HG03103 (cell line): ENCODE data around the gene QRSL1.
A peak's percentile ranks its signal among the peaks of the same experiment; 100 is the strongest.
"Not testable (repeated sequence)": the region's sequence is repeated elsewhere in the genome, so short reads cannot be mapped to it uniquely, and the experiment has no call there.

Source experiments
- ATAC-seq: cut with Tn5 transposase; IDR thresholded peaks from one replicate; pipeline ENCODE4 v1.9.1; 2021; ENCODE audit warnings: low read depth; ENCODE audit not compliant: unreplicated experiment

QRSL1 gene

GRCh38 chr6:106674541-106675229 lies 45.3 kb downstream of the QRSL1 start:
- no peak for ATAC-seq

- ATAC-seq = no peak
Measured at GRCh38 chr6:106677282-106677681, 47.9 kb downstream of the QRSL1 start.

- ATAC-seq = no peak
Measured at GRCh38 chr6:106684011-106684410, 54.6 kb downstream of the QRSL1 start.

- ATAC-seq = no peak
Measured at GRCh38 chr6:106685833-106686232, 56.5 kb downstream of the QRSL1 start.

GRCh38 chr6:106688177-106688951 lies 59.0 kb downstream of the QRSL1 start:
- no peak for ATAC-seq

- no peak for ATAC-seq
Measured at GRCh38 chr6:106692112-106692818, 62.9 kb downstream of the QRSL1 start.

GRCh38 chr6:106692819-106693208 lies 63.4 kb downstream of the QRSL1 start:
- no peak for ATAC-seq

- ATAC-seq = no peak
Measured at GRCh38 chr6:106693418-106693817, 64.0 kb downstream of the QRSL1 start.

- no peak for ATAC-seq
Measured at GRCh38 chr6:106694343-106694742, 65.0 kb downstream of the QRSL1 start.

GRCh38 chr6:106700581-106700980 lies 71.2 kb downstream of the QRSL1 start:
- ATAC-seq = no peak

- ATAC-seq = not testable (repeated sequence)
Measured at GRCh38 chr6:106701201-106701600, 71.8 kb downstream of the QRSL1 start.

GRCh38 chr6:106702046-106702445 lies 72.7 kb downstream of the QRSL1 start:
- ATAC-seq = peak; percentile 44

GRCh38 chr6:106702451-106703110 lies 73.2 kb downstream of the QRSL1 start:
- peak; percentile 89 for ATAC-seq

- no peak for ATAC-seq
Measured at GRCh38 chr6:106704327-106704726, 74.9 kb downstream of the QRSL1 start.

GRCh38 chr6:106705156-106705555 lies 75.8 kb downstream of the QRSL1 start:
- no peak for ATAC-seq

GRCh38 chr6:106710580-106710979 lies 81.2 kb downstream of the QRSL1 start:
- ATAC-seq = no peak

- no peak for ATAC-seq
Measured at GRCh38 chr6:106714281-106714680, 84.9 kb downstream of the QRSL1 start.

- ATAC-seq = no peak
Measured at GRCh38 chr6:106715922-106716321, 86.5 kb downstream of the QRSL1 start.

- no peak for ATAC-seq
Measured at GRCh38 chr6:106716966-106717365, 87.6 kb downstream of the QRSL1 start.
